Measurements from ENCODE around the gene PHF5A.

Gene PHF5A

DNA sequence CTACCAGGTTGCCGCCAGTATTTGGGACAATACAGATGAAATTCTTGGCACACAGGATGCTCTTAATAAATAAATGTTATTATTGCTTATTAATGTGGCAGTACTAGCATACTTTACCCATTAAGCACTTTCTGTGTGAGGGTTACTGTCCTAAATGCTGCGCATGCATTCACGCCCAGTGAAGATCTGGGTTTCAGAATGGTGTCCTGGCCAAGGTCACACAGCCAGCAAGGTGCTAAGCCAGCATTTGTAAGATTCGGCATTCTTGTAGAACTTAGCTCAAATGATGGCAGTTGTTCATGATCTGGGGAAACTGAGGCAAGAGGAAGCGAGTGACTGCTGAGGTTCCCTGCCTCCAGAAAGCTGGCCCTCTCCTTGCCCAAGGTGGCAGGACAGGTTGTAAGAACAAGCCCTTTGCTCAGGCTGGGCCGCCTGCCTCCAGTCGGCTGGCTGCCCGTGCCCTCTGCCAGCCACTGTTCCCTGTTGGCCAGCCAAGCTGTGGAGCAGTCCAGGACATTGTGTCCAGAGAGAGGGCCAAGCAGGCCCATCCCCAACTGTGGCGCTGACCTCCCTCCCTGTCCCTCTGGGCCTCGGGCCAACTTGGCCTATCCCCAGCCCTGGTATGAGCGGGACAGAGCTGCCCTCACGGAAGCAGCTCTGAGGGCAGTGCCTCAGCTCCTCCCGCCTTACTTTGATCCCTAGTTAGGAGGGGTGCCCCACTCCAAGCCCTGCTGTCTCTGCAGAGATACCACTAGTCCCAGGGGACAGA, 50.7 kb downstream of the PHF5A start:
- DNase-seq (ENCODE audit: low read depth, low spot score): peak; percentile 81

GRCh38 chr22:41415554-41415953, 52.9 kb downstream of the PHF5A start:
- no peak for DNase-seq (ENCODE audit: low read depth, low spot score)

DNA sequence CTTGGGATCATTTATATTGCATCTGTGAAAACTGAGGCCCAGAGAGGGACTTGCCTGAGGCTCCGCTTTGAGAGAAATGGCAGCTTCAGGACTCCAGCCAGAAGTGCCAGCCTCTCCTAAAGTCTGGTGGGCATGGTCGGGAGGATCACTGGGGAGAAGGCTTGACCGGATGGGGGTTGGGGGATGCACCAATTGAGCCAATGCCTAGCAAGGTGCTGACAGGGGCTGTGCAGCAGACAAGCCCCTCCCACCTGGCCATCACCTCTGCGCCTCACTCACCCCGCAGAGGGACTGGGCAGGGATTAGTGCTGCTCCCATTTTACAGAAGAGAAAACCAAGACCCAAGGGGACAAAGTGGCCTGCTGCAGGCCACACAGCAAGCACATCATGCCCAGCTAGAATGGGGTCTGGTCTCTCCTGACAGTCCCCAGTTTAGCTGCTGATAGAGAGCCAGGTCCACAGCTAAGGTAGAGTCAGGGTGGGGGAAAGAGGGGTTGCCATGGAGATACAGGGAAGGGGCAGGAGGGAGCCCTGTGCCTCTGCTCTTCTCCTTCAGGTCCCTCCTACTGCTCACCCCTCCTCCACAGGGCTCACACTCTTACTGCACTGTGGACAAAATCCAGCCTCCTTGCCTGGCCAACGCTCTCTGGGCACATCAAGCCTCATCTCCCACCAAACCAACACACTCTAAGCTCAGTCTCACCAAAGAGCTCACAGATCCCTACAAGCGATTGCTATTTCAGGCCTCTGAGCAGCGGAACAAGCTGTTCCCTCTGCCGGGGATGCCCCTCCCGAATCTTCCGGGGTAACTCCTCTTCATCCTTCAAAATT, 57.3 kb downstream of the PHF5A start:
- no peak for DNase-seq (ENCODE audit: low read depth, low spot score)

- DNase-seq (ENCODE audit: low read depth, low spot score): no peak
Measured at GRCh38 chr22:41410311-41410751, 58.2 kb downstream of the PHF5A start.

Data from astrocyte of the hippocampus (primary cell).